DND-41 (cell line): Measurements from ENCODE around the gene DNAH10.

Experiments
- ATAC-seq: fragments of 200-7000 bp; cut with Tn5 transposase; 3 replicates; pipeline ENCODE4 v1.9.1; 2021; ENCODE audit warnings: low read depth; ENCODE audit not compliant: insufficient read depth
- DNase-seq: peaks from one replicate; pipeline ENCODE4 v3.0.0-alpha.2; 2020
- H2AFZ ChIP-seq: 2 replicates; pipeline ENCODE4 v1.6.0; 2012; ENCODE audit warnings: low read depth, low read length
- H3K27ac ChIP-seq: 2 replicates; pipeline ENCODE4 v1.5.1; 2012; ENCODE audit warnings: low read length, inconsistent platforms
- H3K27me3 ChIP-seq: fragments of 200-600 bp; sonication (generic); 2 replicates; pipeline ENCODE4 v1.6.0; 2012; ENCODE audit warnings: low read length, mild to moderate bottlenecking, inconsistent platforms; ENCODE audit not compliant: insufficient read depth, poor library complexity
- H3K36me3 ChIP-seq: 2 replicates; pipeline ENCODE4 v1.5.1; 2012; ENCODE audit warnings: low read length, inconsistent platforms; ENCODE audit not compliant: insufficient read depth
- H3K4me1 ChIP-seq: 2 replicates; pipeline ENCODE4 v1.5.1; 2012; ENCODE audit warnings: mild to moderate bottlenecking, low read length; ENCODE audit not compliant: insufficient read depth
- H3K4me2 ChIP-seq: 2 replicates; pipeline ENCODE4 v1.6.0; 2012; ENCODE audit warnings: mild to moderate bottlenecking, moderate library complexity, low read length, inconsistent platforms; ENCODE audit not compliant: insufficient read depth
- H3K4me3 ChIP-seq, 2 experiments: fragments of 200-600 bp in 1 of 2; shearing (Covaris generic) in 1 of 2; 2 replicates each; pipeline ENCODE4 v1.5.1; 2012 to 2016; ENCODE audit warnings: inconsistent platforms in 2 of 2, low read length in 2 of 2, mild to moderate bottlenecking in 2 of 2, low read depth in 1 of 2, moderate library complexity in 1 of 2
- H3K79me2 ChIP-seq: 2 replicates; pipeline ENCODE4 v1.6.0; 2012; ENCODE audit warnings: low read length, inconsistent platforms; ENCODE audit not compliant: insufficient read depth
- H3K9ac ChIP-seq: 2 replicates; pipeline ENCODE4 v1.6.0; 2012; ENCODE audit warnings: low read depth, mild to moderate bottlenecking, inconsistent platforms, low read length, moderate library complexity
- H3K9me3 ChIP-seq: 2 replicates; pipeline ENCODE4 v1.5.1; 2012; ENCODE audit warnings: low read length, moderate library complexity, mild to moderate bottlenecking, inconsistent platforms; ENCODE audit not compliant: insufficient read depth, severe bottlenecking
- H4K20me1 ChIP-seq: 2 replicates; pipeline ENCODE4 v1.6.0; 2012; ENCODE audit warnings: low read length; ENCODE audit not compliant: insufficient read depth
- EZH2 ChIP-seq: IDR thresholded peaks from 3 replicates; pipeline ENCODE4 v1.6.1; 2012; ENCODE audit warnings: borderline replicate concordance, low read depth, mild to moderate bottlenecking, moderate library complexity, low read length, inconsistent platforms; ENCODE audit not compliant: severe bottlenecking
- TF ChIP-seq, protein P1 (sequence below): IDR thresholded peaks from 2 replicates; pipeline ENCODE4 v1.5.1; 2012; ENCODE audit warnings: borderline replicate concordance, low read length, moderate library complexity, mild to moderate bottlenecking; ENCODE audit not compliant: poor library complexity, severe bottlenecking; ENCODE audit errors: extremely low read depth

The DNAH10 gene

DNA sequence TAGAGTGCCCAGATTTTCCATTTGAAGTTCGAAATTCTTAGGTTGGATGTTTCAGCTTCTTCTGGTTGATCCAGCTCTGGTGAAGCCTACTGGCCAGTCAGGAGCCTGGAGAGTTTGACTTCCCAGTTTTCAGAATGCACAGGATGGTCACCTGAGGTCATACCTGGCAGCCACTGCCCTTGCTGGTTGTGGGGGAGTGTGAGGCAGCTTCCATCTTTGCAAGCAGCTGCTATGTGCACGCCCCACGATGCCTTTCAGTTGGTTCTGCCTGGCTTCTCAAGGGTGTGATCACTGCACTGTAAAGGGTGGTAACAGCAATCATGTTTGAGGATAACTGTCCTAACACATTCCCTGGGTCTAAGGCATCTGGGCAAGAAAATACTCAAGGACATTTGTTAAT, 195.1 kb downstream of the DNAH10 start:
- no peaks in the 10 kb centered on the region for H3K9me3 ChIP-seq
- TF ChIP-seq EZH2: no peak
- TF ChIP-seq, protein P1, sequence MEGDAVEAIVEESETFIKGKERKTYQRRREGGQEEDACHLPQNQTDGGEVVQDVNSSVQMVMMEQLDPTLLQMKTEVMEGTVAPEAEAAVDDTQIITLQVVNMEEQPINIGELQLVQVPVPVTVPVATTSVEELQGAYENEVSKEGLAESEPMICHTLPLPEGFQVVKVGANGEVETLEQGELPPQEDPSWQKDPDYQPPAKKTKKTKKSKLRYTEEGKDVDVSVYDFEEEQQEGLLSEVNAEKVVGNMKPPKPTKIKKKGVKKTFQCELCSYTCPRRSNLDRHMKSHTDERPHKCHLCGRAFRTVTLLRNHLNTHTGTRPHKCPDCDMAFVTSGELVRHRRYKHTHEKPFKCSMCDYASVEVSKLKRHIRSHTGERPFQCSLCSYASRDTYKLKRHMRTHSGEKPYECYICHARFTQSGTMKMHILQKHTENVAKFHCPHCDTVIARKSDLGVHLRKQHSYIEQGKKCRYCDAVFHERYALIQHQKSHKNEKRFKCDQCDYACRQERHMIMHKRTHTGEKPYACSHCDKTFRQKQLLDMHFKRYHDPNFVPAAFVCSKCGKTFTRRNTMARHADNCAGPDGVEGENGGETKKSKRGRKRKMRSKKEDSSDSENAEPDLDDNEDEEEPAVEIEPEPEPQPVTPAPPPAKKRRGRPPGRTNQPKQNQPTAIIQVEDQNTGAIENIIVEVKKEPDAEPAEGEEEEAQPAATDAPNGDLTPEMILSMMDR: no peak
- H3K27me3 ChIP-seq: no peaks in the 10 kb centered on the region
- no peak overlapping the region for H3K4me2 ChIP-seq
- H3K79me2 ChIP-seq: no peaks in the 10 kb centered on the region
- DNase-seq: no peak
- H4K20me1 ChIP-seq: no peaks in the 10 kb centered on the region; the same call in 1 of the 2 replicates
- no peak overlapping the region for H3K27ac ChIP-seq
- H3K36me3 ChIP-seq: no peaks in the 10 kb centered on the region
- H3K4me3 ChIP-seq: no peak overlapping the region
- H3K9ac ChIP-seq: no peak overlapping the region
- H2AFZ ChIP-seq: no peak overlapping the region
- no peaks in the 10 kb centered on the region for H3K4me1 ChIP-seq
- no peak for ATAC-seq

DNA sequence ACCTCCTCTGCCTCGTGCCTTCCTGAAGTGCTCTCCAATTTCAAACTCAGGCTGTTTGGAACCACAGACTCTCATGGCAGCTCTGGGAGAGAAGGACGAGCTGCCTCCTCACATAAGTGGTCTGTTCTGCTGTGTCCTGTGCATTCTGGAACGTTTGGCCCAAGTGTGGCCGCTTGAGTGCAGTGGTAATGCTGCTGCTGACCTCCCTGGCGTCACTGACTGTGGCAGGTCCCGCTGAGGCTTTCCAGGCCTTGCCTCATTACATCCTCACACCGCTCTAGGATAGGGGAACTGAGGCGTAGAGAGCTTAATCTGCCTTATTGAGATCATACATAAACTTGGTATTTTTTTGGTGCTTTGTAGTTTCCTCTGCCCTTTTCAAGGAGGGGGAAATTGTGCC, 196.4 kb downstream of the DNAH10 start:
- Histone ChIP-seq H3K9me3 (no peaks in the 10 kb centered on the region), H3K4me3 (no peak overlapping the region), H3K4me1 (no peaks in the 10 kb centered on the region), H3K27ac (no peak overlapping the region), H3K36me3 (no peaks in the 10 kb centered on the region), H3K79me2 (no peaks in the 10 kb centered on the region), H3K9ac (no peak overlapping the region), H3K4me2 (no peak overlapping the region), H4K20me1 (peaks cover 4% of the 10 kb centered on the region; the same call in 1 of the 2 replicates), H3K27me3 (no peaks in the 10 kb centered on the region), H2AFZ (no peak overlapping the region)
- no peak for ATAC-seq
- DNase-seq: no peak
- TF ChIP-seq, protein P1: no peak
- no peak for TF ChIP-seq EZH2

DNA sequence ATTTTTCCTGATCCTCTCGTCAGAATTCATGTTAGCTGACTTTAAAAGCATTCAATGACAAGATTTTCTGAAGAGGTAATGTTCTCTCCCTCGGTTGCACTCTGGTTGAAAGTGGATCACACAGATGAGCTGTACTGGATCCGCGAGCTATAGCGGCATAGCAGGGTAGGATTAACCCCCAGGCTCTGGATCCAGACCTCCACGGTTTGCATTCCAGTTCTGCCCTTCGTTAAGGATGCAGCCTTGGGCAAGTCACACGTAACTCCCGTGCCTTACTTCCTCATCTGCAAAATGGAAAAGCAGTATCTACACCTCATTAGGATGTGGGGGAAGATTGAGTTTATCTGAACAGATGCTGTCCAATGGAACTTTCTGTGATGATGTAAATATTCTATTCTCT, 196.8 kb downstream of the DNAH10 start:
- peaks cover 4% of the 10 kb centered on the region; the same call in 1 of the 2 replicates for H4K20me1 ChIP-seq
- H3K9me3 ChIP-seq: no peaks in the 10 kb centered on the region
- H3K4me2 ChIP-seq: no peak overlapping the region
- H3K27me3 ChIP-seq: no peaks in the 10 kb centered on the region
- DNase-seq (no peak), ATAC-seq (no peak)
- H3K4me1 ChIP-seq: no peaks in the 10 kb centered on the region
- no peak overlapping the region for H3K27ac ChIP-seq
- H2AFZ ChIP-seq: no peak overlapping the region
- no peaks in the 10 kb centered on the region for H3K79me2 ChIP-seq
- TF ChIP-seq EZH2: no peak
- TF ChIP-seq, protein P1: no peak
- no peaks in the 10 kb centered on the region for H3K36me3 ChIP-seq
- no peak overlapping the region for H3K9ac ChIP-seq
- no peak overlapping the region for H3K4me3 ChIP-seq
